Activated T-helper 9 cell treated with anti-CD3 and anti-CD28 coated beads, Interleukin-2, amount 50 U/mL, for 16 hours (primary cell): ENCODE results near the gene PPFIA4.
A peak's percentile ranks its signal among the peaks of the same experiment; 100 is the strongest.
"Not testable (repeated sequence)": the region's sequence is repeated elsewhere in the genome, so short reads cannot be mapped to it uniquely, and the experiment has no call there.

Experiments used
- DNase-seq: peaks from one replicate; pipeline ENCODE4 v3.0.0-alpha.2; 2020; ENCODE audit warnings: low read depth

Gene PPFIA4

GRCh38 chr1:203017692-203018091 lies 8.6 kb upstream of the PPFIA4 start:
- no peak for DNase-seq

GRCh38 chr1:203022855-203023254 lies 3.4 kb upstream of the PPFIA4 start:
- not testable (repeated sequence) for DNase-seq

GRCh38 chr1:203025686-203026030 lies 633 bp upstream of the PPFIA4 start:
- no peak for DNase-seq

- DNase-seq: no peak
Measured at GRCh38 chr1:203026666-203027663, 674 bp downstream of the PPFIA4 start.

GRCh38 chr1:203028067-203028783 lies 1.9 kb downstream of the PPFIA4 start:
- no peak for DNase-seq

- DNase-seq: no peak
Measured at GRCh38 chr1:203028784-203029553, 2.7 kb downstream of the PPFIA4 start.

GRCh38 chr1:203031467-203031866 lies 5.2 kb downstream of the PPFIA4 start:
- no peak for DNase-seq

GRCh38 chr1:203033287-203033686 lies 7.0 kb downstream of the PPFIA4 start:
- no peak for DNase-seq

- DNase-seq: no peak
Measured at GRCh38 chr1:203033917-203034316, 7.6 kb downstream of the PPFIA4 start.

- DNase-seq: no peak
Measured at GRCh38 chr1:203034422-203035110, 8.3 kb downstream of the PPFIA4 start.

- DNase-seq: no peak
Measured at GRCh38 chr1:203035111-203036000, 9.1 kb downstream of the PPFIA4 start.

GRCh38 chr1:203036135-203036534 lies 9.8 kb downstream of the PPFIA4 start:
- no peak for DNase-seq

- DNase-seq: no peak
Measured at GRCh38 chr1:203036537-203036936, 10.2 kb downstream of the PPFIA4 start.

- no peak for DNase-seq
Measured at GRCh38 chr1:203037509-203038190, 11.4 kb downstream of the PPFIA4 start.

- DNase-seq: no peak
Measured at GRCh38 chr1:203038217-203038741, 12.0 kb downstream of the PPFIA4 start.

GRCh38 chr1:203038891-203039608 lies 12.8 kb downstream of the PPFIA4 start:
- peak; percentile 36 for DNase-seq

- no peak for DNase-seq
Measured at GRCh38 chr1:203039609-203040512, 13.6 kb downstream of the PPFIA4 start.
